Measurements from ENCODE around the gene TP53BP1.

- TF ChIP-seq SMC3 (conservative IDR thresholded peaks at IDR 0.05; ENCODE audit: poor library complexity) = no peak
- no peak for TF ChIP-seq CTCF (IDR thresholded peaks at IDR 0.05; ENCODE audit: poor library complexity, severe bottlenecking)
- TF ChIP-seq POLR2AphosphoS5 (IDR thresholded peaks at IDR 0.05) = no peak
- TF ChIP-seq EZH2 (IDR thresholded peaks at IDR 0.05; ENCODE audit: borderline replicate concordance, insufficient read depth, low read length, poor library complexity, severe bottlenecking) = no peak
These were observed 110.6 kb downstream of the TP53BP1 start for GRCh38 chr15:43382310-43382709.

Measured in neural cell (in vitro differentiated cells).